Stimulated activated CD4-positive, alpha-beta T cell treated with anti-CD3 and anti-CD28 coated beads, Interleukin-4, amount 100 ng/mL, for 48 hours (primary cell): ENCODE measurements around the gene C7orf25.
"Not testable (repeated sequence)": the region's sequence is repeated elsewhere in the genome, so short reads cannot be mapped to it uniquely, and the experiment has no call there.

Source experiments
- DNase-seq, 2 donors: peaks; one replicate each; pipeline ENCODE4 v3.0.0-alpha.2; 2020; ENCODE audit warnings: low read depth in 2 of 2

C7orf25 gene

DNA sequence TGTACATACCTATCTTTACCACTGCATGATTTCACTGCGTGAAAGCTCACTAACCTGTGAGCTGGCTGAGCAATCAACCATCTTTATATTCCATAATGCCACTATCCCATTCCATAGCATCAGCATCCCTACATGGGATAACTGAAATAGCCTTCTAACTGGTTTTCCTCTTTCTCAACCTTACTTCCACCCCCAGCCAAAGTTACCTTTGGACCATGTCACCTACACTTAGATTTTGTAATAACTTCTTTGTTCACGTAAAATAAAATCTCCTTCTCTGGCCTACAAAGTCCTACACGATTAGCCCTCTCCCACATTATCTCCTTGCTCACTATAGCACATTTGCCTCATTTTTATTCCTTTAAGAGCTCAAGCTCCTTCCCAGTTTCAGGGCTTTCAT, 17.6 kb upstream of the C7orf25 start:
- no peak for DNase-seq

DNA sequence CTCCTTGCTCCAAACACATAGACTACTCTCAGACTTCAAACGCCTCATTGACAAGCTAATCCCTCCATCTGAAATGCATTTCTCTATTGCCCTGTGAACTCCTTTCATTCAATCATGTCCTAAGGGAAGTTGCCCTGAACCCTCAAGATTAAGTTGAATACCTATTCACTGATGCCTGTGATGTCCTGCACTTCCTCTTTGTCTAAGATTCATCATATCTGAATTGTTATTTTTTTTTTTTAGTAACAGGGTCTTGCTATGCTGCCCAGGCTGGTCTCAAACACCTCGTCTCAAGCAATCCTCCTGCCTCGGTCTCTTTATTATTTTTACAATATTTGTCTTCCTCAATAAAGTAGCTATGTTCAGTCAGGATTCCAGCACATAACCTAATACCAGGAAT, 16.9 kb upstream of the C7orf25 start:
- no peak for DNase-seq

DNA sequence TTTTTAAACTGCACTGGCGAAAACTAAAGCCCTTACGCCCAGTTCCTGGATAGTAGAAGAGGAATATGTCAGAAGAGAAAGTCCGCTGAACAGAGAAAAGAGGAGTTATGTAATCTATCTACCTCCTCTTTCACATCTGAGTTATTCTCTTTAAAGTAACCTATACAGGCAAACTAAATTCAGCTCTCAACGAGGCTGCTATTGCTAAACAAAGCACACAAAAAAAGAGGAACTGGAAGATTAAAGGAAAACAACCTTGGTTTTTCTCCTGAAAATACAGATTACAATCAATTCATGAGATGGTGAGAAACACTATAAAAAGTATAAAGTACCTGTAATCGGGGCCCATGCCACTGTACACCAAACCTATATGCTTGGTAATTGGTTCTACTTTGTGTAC, 14.3 kb upstream of the C7orf25 start:
- DNase-seq: no peak

DNA sequence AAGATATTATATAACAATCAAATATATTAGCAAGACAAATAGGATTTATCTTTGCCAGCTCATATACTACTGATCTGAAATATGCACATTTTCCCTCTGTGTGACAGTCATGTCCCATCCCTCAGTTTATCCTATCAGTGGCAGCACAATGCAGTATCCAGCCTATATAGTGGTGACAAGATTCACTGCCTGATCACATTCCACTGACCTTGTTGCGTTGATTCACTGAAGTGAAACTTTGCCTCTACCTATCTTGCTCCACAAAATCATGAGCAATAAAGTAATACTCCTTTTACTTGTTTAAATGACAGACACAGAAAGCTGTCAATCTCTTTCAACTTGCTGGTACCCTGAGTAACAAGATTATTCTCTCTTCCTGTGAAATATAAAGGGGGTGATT, 13.8 kb upstream of the C7orf25 start:
- DNase-seq: no peak

DNA sequence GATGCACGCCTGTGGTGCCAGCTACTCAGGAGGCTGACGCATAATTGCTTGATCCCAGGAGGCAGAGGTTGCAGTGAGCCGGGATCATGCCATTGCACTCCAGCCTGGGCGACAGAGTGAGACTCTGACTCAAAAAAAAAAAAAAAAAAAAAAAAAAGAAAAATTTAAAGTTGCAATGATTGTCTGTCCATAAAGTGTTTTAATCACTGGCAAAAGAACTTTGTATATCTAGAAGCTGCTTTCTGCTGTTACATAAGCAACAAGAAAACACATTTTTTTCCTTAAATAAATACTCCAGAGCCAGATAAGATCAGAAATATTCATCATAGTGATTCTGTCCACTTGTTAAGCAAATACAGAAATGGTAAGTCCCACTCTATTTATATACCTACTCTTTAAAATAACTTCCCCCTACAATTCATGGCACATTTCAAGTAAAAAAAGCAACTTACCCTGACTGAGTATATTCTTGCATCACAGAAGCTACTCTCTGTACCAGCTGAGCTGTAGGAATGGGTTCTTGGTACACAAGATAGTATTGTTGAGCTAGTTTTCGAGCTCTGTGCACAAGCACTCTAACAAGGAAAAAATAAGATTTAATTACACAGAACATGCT, 12.5 kb upstream of the C7orf25 start:
- no peak for DNase-seq

DNA sequence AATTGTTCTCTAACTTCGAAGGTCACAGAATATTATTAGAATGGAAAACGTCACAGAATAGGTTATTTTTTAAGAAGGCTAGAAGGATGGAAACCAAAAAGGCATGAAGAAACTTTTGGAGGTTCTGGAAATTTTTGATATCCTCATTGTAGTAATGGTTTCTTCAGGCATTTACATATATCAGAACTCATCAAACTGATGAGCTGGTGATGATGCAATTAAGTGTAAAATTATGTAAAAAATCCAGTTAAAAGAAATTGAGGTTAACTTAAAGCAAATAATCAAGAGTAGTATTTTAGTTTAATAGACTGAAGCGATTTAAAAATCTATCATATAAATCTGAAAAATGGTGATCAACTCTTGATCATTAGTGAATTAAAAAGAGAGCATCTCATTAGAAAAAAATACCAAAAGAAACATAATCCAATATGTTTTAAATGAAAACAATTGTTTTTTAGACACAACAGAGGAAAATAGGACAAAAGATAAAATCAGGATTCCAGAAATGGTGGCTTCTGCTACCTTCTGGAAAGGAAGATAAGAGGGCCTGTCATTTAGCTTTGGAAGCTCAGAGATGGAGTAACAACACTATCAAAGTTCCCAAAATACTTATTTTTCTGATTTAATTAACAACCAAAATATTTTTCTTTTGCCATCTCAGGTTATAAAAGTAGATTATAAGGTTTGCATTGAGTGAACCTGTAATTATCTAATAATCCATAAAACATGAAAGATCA, 10.3 kb upstream of the C7orf25 start:
- DNase-seq: no peak

DNA sequence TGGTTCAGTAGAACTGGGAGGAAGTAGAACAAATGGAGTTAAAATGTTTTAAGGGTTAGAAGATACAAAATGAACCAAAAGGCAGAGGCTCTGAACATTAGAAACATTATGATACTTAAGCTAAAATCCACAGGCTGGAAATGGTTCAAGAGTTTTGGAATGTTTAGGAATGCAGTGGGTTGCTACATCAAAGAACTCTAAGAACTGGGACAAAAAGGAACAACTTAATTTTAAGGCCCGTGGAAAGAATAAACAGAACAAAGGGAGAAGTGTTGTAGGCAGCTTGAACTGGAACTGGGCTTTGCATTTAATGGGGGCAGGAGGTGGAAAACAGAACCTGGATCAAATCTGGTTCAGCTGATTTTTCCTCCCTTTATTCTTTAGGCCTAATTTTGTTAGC, 3.5 kb upstream of the C7orf25 start:
- no peak for DNase-seq

DNA sequence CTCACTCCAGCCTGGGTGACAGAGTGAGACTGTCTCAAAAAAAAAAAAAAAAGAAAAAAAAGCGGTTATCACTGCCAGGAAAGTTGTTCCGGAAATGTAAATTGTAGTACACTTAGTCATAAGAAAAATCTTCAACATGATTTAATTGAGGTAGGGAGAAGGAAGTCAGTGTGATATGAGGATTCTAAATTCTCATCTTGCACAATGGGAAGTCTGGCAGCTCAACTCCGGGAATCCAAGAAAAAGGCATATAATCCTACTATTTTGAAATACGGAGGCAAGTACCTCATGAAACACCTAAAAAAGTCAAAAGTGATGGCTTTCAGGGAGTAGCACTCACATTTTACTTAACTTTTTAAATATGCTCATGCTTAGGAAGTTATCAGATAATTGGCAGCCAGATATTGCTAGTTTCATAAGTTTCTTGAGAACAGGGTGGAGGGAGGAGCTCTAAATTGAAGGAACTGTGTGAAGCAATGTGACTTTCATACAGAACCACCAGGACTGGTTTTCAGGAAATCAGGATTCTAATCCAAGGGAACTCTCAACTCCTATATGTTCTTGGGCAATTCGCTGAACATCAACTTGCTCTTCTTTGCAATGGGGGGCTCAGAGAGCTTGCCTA, 2.7 kb upstream of the C7orf25 start:
- no peak for DNase-seq

DNA sequence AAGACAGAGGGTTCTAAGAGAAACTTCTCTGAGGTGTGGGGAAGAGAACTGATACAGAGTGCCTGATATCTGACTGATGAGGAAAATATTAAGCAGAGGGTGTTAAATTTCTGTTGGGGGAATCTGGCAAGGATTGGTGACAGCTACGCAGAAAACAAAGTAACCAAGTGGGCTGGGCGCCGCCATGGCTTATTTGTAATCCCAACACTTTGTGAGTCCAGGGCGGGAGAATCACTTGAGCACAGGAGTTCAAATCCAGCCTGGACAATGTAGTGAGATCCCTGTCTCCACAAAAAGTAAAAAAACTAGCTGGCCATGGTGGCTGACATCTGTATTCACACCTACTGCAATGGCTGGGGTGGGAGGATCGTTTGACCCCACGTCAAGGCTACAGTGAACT, 2.1 kb upstream of the C7orf25 start:
- DNase-seq: no peak

DNA sequence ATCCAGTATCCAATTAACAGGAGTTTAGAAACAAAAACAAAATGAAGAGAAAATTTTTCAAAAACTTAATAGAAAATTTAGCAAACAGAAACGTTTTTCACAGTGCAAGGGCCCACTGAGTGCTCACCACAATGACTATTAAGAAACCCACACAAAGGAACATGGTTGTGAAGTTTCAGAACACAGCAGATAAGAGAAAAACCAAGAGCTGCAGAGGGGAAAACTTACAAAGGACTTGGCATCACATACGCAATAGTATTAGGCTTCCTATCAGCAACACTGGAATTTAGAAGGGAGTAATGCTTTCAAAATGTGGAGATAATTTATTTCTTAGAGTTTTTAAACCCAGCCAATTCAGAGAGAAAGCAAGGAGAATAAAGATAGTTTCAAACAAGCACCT, 1.7 kb upstream of the C7orf25 start:
- DNase-seq: no peak

DNA sequence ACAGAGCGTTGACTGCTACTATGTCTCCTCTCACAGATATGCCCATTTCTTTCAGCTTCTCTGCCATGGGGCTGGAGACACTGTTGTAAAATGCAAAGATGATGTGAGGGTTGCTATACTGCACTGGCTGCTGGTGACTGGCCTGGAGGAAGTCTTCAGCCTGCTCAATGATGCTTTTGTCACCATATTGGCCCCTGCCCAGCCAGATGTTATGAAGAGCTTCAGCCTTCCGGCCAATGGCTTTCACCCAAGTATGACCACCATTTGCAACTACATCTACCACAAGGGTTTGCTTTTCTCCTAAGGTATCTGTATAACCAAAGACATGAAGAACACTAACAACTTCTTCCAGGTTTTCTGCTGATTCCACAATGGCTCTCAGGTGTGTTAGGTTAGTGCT, 1.6 kb downstream of the C7orf25 start:
- DNase-seq: no peak

DNA sequence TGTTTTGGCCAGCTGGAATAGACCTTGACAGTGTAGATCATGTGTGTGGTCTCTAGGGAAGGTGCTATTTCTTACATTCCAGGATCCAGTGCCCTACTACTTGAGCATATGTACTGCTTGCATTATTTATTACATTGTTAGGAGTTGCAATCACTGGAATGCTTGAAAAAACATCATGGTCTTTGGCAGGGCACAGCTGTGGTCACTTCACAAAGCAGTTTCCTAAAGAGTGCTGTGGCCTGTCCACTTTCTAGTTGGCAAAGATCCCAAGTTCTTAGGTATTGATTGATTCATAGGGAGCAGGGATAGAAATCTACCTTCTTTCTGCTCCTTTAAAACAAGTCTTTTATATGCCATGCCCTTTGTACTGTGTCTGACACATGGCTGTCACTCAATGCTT, 4.6 kb downstream of the C7orf25 start:
- no peak for DNase-seq

DNA sequence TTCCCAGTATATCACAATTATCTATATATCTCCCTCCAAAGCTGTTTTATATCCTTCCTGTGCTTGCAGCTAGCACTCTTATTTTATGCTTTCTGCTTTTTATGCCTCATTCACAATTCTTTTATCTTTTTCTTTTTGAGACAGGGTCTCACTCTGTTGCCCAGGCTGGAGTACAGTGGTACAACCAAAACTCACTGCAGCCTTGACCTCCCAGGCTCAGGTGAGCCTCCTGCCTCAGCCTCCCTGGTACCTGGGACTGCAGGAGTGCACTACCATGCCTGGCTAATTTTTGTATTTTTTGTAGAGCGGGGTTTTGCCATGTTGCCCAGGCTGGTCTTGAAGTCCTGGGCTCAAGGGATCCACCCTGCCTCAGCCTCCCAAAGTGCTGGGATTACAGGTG, 5.7 kb downstream of the C7orf25 start:
- DNase-seq: no peak

DNA sequence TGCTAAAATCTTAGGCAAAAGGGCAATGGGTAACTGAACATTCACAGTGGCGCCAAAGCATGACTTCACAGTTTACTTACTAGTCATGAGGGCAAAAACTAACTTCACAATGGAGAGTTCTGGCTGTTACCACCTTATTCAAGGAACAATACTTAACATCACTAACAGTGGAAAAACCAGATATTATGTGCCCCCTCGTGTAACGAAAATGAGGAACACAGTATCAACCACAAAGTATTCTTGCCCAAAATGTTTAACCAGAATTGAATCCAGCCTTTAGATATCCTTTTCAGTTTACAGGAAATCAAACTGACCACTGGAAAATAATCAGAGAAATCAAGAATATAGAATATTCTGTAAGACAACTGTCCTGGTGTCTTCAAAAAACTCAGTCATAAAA, 9.5 kb downstream of the C7orf25 start:
- no peak for DNase-seq

DNA sequence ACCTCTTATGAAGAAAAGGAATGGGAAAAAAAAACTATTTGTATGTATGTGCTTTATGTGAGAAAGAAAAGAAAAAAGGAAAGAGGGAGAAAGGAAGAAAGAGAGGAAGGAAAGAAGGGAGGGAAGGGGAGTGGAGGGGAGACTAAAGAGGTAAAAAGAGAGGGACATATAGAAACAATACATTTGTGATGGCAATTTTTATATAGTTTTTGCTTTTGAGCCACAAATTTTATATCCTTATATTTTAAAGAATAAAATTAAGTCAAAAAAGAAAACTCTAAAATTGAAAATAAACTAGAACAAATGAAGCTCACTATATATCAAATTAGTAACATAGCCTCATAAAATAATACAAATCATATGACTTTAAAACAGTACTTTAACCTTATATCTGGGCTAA, 11.0 kb downstream of the C7orf25 start:
- no peak for DNase-seq

DNA sequence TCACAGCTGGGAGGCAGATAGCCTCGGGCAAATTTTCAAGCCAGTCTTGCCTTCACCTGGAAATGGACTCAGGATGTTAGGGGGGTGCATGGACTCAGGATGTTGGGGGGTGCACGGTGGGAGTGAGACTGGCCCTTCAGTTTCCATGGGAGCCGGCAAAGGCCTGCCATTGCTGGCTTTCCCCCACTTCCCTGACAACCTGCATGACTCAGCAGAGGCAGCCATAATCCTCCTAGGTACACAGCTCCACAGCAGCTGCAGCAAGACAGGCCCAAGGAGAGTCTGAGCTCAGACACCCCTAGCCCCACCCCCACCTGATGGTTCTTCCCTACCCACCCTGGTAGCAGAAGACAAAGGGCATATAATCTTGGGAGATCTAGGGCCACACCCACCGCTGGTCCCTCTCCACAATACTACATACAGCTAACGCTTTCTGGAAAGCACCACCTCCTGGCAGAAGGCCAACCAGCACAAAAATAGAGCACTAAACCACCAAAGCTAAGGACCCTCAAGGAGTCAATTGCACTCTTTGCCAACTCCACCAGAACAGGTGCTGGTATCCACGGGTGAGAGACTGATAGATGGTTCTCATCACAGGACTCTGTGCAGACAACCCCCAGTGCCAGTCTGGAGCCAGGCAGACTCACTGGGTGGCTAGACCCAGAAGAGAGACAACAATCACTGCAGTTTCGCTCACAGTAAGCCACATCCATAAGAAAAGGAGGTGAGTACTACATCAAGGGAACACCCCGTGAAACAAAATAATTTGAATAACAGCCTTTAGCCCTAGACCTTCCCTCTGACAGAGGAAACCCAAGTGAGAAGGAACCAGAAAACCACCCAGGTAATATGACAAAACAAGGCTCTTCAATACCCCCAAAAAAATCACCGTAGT, 18.3 kb downstream of the C7orf25 start:
- no peak for DNase-seq

DNA sequence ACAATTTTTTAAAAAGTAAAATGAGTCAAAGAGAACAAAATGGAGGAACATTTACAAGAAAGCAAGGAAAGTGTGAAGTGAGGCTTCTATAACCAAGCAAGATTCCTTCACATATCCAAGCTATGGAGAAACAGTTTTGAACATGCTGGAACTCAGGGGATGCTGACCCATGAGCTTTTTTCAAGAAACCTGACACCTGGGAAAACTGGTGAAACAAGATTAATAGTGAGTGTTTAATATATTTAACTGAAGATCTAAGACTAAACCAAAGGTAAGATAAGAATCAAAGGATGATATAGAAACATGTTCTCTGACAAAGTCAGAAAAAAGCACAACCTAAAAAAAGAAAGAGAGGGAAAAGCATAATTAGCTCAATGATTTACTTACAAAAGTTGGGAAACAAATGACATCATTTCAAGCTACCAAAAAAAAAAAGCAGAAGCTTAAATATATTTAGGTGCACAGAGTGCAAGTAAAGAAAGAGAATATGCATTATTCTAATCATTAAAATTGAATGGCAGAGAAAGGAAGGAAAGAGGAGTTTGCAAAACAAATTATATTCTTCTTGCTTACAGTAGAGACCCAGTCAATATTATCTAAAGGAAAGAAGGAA, 24.9 kb downstream of the C7orf25 start:
- DNase-seq: no peak

DNA sequence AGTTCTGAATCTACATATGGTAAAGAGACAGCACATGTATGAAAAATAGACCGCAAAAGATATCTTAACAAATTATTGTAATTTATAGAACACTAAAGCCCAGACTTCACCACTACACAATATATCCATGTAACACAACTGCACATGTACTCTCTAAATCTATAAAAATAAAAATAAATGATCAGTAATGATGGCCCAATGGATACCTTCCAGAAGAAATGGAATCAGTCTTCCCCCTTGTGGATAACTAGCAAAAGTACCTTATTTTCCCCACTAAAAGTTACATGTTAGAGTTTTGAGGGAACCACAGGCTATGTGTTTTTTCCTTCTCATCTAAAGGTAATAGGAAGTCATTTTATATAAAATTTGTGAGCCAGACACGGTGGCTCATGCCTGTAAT, 25.7 kb downstream of the C7orf25 start:
- DNase-seq: no peak

DNA sequence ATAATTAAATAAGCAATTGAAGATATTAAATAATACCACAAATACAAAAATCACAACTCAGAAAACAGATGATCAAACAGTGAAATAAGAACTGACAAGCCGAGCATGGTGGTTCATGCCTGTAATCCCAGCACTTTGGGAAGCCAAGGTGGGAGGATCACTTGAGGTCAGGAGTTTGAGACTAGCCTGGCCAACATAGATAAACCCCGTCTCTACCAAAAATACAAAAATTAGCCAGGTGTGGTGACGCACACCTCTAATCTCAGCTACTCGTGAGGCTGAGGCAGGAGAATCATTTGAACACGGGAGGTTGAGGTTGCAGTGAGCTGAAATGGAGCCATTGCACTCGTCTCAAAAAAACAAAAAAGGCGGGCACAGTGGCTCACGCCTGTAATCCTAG, 26.7 kb downstream of the C7orf25 start:
- DNase-seq: not testable (repeated sequence)

DNA sequence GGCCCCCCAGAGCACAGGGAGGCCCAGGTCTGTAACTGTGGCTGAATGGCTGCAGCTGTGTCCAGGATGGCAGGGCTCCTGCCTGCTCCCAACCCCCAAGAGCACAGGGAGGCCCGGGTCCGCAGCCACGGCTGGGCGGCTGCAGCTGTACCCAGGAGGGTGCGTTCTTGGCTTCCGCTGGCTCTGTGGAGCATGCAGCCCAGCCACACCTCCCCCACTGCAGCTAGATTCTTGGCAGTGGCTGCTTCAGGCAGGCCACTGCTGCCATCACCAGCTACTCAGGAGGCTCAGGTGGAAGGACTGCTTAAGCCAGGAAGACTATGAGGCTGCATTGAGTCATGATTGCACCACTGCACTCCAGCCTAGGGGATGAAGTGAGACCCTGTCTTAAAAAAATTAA, 27.9 kb downstream of the C7orf25 start:
- DNase-seq: no peak

DNA sequence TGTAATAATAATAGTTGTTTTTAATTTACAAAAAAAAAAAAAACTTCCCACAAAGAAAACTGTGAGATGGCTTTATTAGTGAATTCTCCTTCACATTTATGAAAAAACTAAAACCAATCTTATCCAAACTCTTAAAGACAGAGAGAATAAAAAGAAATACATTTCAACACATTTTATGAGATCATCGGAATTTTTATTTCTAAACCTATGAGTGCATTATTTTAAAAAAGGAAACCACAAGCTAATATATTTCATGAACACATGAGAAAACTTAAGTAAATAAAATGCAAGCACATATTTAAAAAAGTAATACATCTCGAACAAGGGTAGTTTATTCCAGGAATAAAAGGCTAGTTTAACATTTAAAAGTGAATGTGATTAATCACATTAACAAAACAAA, 31.5 kb downstream of the C7orf25 start:
- DNase-seq: no peak

DNA sequence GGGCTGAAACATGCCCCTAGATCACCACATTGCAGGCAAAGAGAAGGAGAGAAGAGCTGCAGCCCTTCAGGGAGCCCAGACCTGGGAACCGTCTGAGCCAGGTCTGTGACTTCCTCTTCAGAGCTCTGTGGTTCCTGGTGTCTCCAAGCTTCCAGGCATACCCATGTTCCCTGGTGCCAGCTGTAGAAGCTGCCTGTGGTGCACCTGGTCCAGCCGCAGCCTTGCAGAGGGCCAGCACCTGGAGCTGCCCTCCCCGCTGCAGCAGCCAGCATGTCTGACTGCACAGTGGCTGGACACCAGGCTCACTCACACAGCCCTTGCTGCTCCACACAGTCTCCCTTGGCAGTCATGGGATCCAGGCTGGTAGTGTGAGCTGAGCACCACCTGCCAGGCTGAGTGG, 33.6 kb downstream of the C7orf25 start:
- no peak for DNase-seq
